ENCODE data around the gene B3GAT2.
"Not testable (repeated sequence)": the region's sequence is repeated elsewhere in the genome, so short reads cannot be mapped to it uniquely, and the experiment has no call there.

B3GAT2 gene

GRCh38 chr6:70956451-70957283 lies at the start of gene B3GAT2:
Gene B3GAT2 (minus strand): TSS chr6:70957060. CDS start chr6:70956429, 631 bp downstream.
- no peak for DNase-seq

GRCh38 chr6:70998148-70998547 lies 41.3 kb upstream of the B3GAT2 start:
- no peak for DNase-seq

- DNase-seq, result no peak
These were observed 40.5 kb upstream of the B3GAT2 start for GRCh38 chr6:70997379-70997778.

- no peak for DNase-seq
These were observed 39.2 kb upstream of the B3GAT2 start for GRCh38 chr6:70996106-70996505.

GRCh38 chr6:70995411-70995810 lies 38.6 kb upstream of the B3GAT2 start:
- no peak for DNase-seq

- DNase-seq, result no peak
These were observed 34.4 kb upstream of the B3GAT2 start for GRCh38 chr6:70991253-70991652.

- DNase-seq, result no peak
These were observed 28.3 kb upstream of the B3GAT2 start for GRCh38 chr6:70985156-70985555.

GRCh38 chr6:70982747-70983146 lies 25.9 kb upstream of the B3GAT2 start:
- no peak for DNase-seq

GRCh38 chr6:70980727-70981126 lies 23.9 kb upstream of the B3GAT2 start:
- no peak for DNase-seq

GRCh38 chr6:70973604-70974003 lies 16.7 kb upstream of the B3GAT2 start:
- no peak for DNase-seq

GRCh38 chr6:70967049-70967448 lies 10.2 kb upstream of the B3GAT2 start:
- DNase-seq, result no peak

- no peak for DNase-seq
These were observed 391 bp upstream of the B3GAT2 start for GRCh38 chr6:70957284-70957617.

- no peak for DNase-seq
These were observed 739 bp downstream of the B3GAT2 start for GRCh38 chr6:70956191-70956450.

GRCh38 chr6:70955441-70956190 lies 1.2 kb downstream of the B3GAT2 start:
- peak; percentile 80 for DNase-seq

GRCh38 chr6:70954750-70955149 lies 2.1 kb downstream of the B3GAT2 start:
- DNase-seq, result no peak

GRCh38 chr6:70954176-70954575 lies 2.7 kb downstream of the B3GAT2 start:
- DNase-seq, result no peak

- DNase-seq, result no peak
These were observed 4.2 kb downstream of the B3GAT2 start for GRCh38 chr6:70952608-70953165.

GRCh38 chr6:70944321-70944720 lies 12.5 kb downstream of the B3GAT2 start:
- DNase-seq, result not testable (repeated sequence)

GRCh38 chr6:70933853-70934252 lies 23.0 kb downstream of the B3GAT2 start:
- no peak for DNase-seq

- no peak for DNase-seq
These were observed 51.1 kb downstream of the B3GAT2 start for GRCh38 chr6:70905742-70906141.

- DNase-seq, result no peak
These were observed 53.0 kb downstream of the B3GAT2 start for GRCh38 chr6:70903665-70904452.

GRCh38 chr6:70901324-70901723 lies 55.5 kb downstream of the B3GAT2 start:
- no peak for DNase-seq

- DNase-seq, result no peak
These were observed 56.8 kb downstream of the B3GAT2 start for GRCh38 chr6:70900047-70900446.
